NCI-H2196 (cell line): Measurements from ENCODE around the gene C3orf33.
"Not testable (repeated sequence)": the region's sequence is repeated elsewhere in the genome, so short reads cannot be mapped to it uniquely, and the experiment has no call there.

Experiments
- DNase-seq: peaks from one replicate; lab custom pipeline; 2025; ENCODE audit not compliant: unreplicated experiment; lab: John Stamatoyannopoulos, UW

Gene C3orf33, protein sequence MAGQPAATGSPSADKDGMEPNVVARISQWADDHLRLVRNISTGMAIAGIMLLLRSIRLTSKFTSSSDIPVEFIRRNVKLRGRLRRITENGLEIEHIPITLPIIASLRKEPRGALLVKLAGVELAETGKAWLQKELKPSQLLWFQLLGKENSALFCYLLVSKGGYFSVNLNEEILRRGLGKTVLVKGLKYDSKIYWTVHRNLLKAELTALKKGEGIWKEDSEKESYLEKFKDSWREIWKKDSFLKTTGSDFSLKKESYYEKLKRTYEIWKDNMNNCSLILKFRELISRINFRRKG

DNA sequence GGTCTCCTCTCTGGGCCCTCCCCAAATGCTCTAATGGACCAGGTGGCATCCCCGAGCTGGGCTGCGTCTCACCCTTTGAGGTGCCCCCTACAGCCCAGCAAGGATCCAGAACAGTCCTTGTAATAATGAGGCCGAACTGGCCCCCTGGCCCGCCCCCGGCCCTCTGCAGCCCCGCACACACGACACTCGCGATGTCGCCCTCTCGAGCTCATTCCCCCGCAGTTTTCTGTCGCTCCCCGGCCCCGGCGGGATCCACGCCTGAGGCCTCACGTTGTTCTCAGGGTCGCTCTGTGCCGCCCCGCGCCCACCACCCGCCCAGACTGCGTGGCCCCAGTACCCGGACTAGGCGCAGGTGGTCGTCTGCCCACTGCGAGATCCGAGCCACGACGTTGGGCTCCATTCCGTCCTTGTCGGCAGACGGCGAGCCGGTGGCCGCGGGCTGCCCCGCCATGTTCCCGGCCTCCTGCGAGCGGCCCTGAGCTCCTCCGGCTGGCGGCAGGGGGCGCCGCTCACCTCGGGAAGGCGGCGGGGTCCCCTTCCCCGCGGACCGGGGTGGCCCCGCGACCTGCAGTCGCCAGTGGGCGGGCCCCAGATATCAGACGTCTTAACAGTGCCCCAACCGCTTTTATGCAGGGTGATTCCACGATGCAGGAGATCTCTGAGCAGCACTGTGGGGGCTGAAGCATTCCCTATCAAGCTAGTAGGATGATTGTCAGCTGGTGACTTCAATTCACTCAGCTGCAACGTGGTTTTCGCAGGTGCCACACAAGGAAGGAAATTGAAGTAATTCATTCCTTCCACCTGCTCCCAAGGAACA, at the start of gene C3orf33:
Gene C3orf33 (minus strand): TSS at position 477 of the 817 bp plus-strand sequence. CDS start 26 bp downstream, at position 451.
- DNase-seq = peak; percentile 80

DNA sequence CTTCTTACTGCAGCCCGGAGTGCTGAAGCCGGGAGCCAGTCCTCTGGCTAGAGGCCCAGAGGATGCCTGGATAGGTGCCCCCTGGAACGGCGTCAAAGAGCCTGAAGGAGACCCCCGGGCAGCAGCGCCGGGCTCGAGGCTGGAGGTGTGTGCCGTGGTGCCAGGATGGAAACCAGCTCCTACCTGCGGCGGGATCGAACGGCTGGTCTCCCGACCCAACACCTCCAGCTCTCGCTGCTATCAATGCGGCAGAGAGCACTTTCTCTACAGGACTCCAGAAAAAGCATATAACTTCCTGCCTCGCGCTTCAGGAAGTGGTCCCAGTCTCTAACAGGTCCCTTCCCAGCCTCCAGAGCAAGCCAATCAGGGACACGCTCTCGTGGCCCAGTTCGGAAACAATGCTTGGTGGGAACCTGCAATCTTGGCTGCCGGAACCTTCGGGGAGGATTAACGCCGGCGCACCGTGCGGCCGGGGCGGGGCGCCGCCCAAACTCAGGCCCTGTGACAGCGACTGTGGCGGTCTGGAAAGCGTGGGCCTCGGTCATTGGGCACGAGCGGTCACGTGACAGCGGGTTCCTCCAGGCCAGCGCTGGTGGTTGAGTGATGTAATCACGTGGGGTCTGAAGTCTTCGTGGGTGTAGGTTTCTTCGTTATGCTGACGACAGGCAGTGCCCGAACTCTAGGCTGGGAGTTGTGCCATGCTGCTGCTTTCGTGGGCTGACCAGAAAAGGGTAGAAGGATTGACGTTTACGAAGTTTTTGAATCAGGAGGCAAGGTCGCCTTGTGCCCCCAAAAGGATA, 48.3 kb upstream of the C3orf33 start, which contains the start of gene SLC33A1:
Gene SLC33A1 (minus strand): TSS at position 287 of the 800 bp plus-strand sequence. CDS start 430 bp downstream, outside the sequence.
- peak; percentile 100 for DNase-seq

DNA sequence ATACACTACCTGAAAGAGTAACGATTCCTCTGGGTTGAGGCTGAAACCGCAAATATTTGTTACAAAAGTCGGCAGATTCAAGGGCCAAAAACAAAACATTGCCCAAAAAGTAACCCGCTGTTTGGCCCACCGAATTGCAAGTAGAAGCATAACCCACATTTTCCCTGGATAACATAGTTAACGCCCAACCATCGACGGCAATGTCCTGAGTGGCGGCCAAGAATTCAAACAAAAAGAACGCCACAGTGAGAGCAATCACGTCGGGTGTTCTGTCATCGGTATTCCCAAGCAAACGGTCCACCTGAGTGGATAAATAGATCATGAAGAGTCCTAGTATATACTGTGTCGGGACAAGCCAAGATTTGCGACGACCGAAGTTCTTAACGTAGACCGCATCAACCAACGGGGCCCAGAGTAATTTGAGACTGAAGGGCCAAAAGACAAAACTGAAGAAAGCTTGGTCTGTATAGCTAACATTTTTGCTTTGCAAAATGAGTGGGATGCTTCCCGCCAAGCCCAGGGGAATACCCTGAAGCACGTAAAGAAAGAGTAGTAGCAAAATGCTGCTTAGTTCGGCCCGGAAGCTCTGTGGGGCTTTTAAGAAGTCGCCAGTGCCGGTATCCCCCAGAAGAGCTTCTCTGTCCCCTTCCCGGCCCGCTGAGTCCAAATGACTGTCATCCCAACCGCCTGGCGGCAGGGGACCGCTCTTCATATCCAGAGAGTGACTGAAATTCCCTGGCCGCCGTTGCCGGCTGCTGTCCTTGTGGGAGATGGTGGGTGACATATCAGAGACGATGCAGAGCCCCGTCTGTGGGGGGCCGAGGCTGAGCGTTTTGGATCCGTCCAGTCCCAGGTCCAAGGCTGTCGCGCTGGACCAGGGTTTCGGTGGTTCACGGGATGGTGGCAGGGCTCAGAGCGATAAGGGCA, 47.4 kb upstream of the C3orf33 start:
- DNase-seq = peak; percentile 11

DNA sequence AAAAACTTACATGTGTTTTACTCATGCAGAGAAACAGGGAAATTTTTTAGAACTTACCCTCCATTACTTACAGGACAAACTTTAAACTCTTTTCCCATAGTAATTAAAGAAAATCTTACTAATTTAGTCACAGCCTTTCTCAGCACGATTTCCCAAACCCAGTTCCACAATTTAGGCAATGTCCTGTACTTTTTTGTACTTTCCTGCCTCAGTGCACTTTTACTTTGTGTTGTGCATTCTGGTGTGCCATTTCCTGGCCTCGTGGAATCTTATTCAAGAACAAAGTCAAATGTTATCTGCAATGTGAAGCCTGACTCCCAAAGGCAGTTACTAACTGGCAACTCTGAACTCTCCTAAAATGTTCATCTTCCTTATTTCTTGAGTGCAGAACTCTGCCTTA, 46.3 kb upstream of the C3orf33 start:
- no peak for DNase-seq

DNA sequence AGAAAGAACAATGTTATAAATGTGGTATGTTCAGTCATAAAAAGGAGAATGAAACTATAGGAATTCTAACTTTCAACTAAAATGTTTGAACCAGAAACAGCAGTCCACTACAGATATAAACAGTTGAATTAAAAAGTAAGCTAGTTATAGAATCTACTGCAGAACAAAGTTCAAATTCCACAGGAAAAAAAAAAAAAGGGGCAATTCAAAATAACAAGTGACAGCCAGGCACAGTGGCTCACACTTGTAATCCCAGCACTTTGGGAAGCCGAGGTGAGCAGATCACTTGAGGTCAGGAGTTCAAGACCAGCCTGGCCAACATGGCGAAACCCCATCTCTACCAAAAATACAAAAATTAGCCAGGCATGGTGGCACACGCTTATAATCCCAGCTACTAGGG, 43.3 kb upstream of the C3orf33 start:
- DNase-seq = not testable (repeated sequence)

DNA sequence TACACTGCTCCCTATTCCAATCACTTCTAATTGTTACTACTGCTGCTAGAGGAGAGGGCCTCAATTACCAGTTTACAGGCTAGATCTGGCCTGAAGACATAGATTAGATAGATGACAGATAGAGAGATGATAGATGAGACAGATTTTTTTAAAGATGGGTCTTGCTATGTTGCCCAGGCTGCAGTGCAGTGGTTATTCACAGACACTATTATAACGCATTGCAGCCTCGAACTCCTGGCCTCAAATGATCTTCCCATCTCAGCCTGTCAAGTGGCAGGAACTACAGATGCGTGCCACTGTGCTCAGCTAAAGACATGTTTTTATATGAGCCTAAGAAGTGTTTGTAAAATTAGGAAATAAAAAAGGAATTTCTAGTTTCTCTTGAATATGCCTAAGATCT, 41.9 kb upstream of the C3orf33 start:
- no peak for DNase-seq

DNA sequence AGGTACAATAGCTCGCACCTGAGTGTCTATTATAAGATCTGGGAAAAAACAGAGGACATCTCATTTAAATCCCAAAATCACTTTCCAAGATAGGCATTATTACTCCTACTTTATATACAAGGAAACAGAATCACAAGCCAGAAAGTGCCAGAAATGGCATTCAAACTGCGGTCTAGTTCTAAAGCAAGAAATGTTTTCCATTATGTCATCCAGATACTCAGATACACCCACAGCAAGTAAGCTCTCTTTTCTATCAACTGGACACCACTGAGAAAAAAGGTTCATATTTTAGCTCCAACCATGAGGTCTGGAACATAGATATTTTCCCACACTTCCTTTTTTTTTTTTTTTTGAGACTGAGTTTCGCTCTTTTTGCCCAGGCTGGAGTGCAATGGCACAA, 40.0 kb upstream of the C3orf33 start:
- DNase-seq = no peak

DNA sequence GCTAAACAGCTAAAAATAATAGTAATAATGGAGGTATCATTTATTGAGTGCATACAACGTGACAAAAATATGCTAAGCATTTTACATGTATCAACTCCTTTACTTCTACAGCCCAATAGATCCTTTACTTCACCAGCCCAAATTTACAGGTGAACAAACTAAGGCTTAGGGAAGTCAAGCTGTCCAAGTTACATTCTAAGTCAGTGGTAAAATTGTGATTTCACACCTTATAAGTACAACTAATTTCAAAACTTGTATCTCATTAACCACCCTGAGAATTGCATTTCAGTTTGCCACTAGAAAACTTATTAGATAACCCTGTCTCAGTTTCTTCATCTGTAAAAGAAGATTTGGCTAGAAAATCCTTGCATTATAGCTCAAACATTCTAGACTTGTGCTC, 37.5 kb upstream of the C3orf33 start:
- DNase-seq = no peak

DNA sequence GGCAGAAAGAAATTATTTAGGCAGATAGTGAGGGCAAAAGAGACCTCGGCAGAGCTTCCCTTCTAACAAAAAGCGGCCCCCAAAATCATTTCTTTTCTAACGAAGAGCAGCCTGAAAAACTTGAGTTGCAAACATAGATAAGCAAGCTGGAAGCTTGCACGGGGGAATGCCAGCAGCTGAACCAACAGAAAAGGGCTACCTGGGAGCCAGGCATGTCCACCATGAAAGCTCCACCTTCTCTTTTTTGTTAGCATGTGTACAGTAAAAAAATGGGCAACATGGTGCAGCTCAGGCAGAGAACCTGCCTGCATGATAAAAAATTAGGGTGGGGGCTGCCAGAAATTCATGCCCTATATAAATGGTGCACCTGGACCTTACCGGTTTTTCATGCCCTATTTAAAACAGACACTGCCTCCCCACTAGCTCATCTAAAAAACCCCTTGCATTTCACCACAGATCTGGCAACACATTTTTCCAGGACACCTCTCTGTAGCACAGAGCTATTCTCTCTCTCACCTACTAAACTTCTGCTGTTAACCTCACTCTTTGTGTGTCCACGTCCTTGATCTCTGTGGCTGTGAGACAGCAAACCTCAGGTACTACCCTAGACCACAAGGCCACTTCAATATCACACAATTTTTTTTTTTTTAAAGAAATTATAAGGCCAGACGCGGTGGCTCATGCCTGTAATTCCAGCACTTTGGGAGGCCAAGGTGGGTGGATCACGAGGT, 29.4 kb upstream of the C3orf33 start:
- DNase-seq = no peak

DNA sequence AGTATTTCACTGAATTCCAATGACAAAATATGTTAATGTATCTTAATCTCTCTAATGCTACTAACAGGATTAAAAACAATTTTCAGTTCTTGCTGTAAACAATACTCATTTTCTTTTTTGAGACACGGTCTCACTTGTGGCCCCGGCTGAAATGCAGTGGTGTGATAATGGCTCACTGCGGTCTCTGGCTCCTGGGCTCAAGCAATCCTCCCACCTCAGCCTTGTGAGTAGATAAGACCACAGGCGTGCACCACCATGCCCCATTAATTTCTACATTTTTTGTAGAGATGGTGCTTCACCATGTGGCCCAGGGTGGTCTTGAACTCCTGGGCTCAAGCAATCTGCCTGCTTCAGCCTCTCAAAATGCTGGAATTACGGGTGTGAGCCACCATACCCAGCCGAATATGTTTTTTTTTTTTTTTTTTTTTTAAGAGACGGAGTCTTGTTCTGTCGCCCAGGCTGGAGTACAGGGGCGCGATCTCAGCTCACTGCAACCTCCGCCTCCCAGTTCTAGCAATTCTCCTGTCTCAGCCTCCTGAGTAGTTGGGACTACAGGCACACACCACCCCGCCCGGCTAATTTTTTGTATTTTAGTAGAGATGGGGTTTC, 22.5 kb upstream of the C3orf33 start:
- not testable (repeated sequence) for DNase-seq

DNA sequence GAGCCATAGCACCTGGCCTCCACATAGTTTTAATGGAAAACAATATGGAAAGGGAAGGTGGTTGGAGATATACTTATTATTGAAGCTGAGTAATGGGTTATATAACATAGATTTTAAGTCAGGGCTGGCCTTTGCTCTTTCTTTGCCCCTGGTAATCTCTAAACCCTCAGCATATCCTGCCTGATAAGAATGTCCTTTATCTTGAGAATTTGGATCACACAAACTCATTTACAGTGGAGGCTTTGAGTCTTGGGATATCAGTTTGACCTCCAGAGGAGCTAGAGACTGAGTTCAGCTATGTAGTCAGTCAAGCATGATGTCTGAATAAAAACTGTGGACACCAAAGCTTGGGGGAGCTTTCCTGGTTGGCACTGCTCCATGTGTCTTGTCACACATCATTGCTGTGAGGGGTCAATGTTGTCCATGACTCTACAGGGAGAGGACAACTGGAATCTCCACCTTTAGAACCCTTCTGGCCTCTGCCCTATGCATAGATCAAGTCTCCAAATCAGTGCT, 9.0 kb upstream of the C3orf33 start:
- no peak for DNase-seq

DNA sequence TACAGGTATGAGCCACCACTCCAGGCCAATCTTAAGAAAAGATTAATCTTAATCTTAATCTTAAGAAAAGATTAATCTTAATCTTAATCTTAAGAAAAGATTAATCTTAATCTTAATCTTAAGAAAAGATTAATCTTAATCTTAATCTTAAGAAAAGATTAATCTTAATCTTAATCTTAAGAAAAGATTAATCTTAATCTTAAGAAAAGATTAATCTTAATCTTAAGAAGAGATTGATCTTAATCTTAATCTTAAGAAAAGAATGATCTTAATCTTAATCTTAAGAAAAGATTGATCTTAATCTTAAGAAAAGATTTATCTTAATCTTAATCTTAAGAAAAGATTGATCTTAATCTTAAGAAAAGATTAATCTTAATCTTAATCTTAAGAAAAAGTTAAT, 7.1 kb upstream of the C3orf33 start:
- not testable (repeated sequence) for DNase-seq

DNA sequence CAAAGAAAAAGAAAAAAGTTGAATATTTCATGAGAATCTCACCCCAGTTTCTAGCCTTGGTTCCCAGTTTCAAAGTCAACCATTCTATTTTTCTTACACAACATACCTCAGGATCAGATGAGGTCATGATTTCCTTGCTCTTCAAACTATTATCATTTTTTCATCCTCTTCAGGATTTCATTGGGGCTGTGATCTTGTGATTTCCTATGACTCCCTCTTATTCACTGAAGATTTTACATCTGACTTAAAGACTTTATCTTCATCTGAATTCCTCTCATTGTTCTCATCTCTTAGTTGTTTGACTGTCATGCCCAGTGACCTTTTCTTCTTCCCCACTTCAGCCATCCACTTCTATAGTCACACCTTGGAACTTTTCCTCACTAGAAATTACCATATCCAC, 3.1 kb upstream of the C3orf33 start:
- no peak for DNase-seq

DNA sequence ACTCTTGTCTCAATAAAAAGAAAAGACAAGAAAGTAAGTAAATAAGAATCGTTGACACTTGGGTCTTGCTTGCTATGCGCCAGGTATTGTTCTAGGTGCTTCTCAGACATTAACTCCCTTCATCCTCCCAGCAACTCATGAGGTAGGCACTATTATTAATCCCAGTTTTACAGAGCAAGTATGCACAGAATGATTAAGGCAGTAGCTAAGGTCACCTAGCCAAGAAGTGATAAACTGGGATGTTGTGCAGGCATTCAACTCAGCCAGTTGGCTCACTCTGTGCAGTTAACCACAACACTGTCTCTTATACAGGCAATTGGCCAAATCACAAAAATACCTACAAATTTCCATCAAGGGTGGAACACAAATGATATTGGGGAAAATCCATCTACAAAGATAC, 1.7 kb upstream of the C3orf33 start:
- DNase-seq = no peak

DNA sequence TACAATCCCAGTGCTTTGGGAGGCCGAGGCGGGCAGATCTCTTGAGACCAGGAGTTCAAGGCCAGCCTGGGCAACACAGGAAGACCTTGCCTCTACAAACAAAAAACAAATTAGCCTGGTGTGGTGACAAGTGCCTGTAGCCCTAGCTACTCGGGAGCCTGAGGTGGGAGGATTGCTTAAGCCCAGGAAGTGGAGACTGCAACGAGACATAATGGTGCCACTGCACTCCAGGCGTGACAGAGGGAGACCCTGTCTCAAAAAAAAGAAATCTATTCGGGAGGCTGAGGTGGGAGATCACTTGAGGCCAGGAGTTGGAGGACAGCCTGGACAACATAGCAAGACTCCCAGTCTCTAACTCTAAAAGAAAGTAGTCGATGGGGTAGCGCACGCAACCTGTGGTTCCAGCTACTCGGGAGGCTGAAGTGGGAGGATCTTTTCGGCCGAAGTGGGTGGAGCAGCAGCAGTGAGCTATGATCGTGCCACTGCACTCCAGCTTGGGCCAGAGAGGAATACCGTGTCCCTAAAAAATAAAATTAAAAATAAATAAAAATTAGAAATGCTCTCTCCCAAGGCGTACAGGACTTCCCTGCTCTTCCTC, 775 bp downstream of the C3orf33 start:
- DNase-seq = peak; percentile 59

DNA sequence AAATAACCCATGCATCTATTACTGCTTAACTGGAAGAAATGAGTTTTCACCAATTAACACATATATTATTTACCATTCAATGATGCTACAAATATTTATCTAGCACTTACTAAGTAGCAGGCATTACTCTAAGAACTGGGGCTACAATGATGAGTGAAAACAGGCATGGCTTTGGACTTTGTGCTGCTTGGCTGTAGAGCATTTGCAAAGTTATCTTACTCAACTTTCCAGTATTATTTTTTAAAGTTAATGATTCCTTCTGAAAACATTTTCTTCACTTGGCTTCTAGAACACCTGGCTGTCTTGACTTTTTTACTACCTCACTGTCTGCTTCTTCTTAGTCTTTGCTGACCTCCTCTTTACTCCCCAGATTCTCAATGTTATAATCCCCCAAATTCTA, 1.8 kb downstream of the C3orf33 start:
- no peak for DNase-seq

DNA sequence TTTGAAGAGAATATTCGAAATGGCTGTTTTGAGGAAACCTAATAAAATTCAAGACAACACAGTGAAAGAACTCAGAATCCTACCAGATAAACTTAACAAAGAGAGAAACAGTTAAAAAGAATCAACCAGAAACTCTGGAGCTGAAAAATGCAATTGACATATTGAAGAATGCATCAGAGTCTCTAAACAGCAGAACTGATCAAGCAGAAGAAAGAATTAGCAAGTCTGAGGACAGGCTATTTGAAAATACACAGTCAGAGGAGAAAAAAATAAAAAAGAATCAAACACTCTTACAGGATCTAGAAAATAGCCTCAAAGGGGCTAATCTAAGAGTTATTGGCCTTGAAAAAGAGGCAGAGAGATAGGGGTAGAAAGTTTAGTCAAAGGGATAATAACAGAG, 13.5 kb downstream of the C3orf33 start:
- DNase-seq = no peak

DNA sequence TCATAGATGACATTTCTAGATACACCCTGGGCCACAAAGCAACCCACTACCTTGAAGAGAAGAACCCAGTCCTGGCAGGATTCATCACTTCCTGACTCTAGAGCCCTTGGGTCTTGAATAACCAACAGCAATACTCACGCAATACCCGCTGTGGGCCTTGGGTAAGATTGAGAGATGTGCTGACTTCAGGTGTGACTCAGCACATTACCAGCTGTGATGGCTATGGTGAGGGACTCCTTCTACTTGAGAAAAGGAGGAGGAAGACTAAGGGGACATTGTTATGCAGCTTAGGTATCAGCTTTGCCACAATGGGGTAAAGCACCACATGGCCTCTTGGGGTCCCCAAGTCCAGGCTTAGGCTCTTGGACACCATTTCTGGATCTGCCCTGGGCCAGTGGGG, 14.9 kb downstream of the C3orf33 start:
- DNase-seq = no peak
